ENCODE data around the gene GNAZ. TPM values are rescaled to one million over a fixed set of nuclear protein-coding genes. Genes with fewer than 3 reads are reported as not detected.
"Not testable (repeated sequence)": the region's sequence is repeated elsewhere in the genome, so short reads cannot be mapped to it uniquely, and the experiment has no call there.

Gene GNAZ
- total RNA-seq, 1 experiment from 2014 or later = 17.2 TPM

DNA sequence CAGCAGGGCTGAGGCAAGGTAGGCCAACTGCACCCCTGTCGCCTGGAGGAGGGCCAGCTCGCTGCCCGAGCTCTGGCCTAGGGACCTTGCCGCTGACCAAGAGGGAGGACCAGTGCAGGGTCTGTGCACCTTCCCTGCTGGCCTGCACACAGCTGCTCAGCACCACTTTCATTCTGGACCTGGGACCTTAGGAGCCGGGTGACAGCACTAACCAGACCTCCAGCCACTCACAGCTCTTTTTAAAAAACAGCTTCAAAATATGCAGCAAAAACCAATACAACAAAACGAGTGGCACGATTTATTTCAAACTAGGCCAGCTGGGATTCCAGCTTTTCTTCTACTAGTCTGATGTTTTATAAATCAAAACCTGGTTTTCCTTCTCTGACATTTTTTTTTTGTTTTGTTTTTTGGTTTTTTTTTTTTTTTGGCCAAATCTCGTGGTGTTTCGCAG lies 53.5 kb downstream of the GNAZ start:
- DNase-seq (ENCODE audit: low spot score) = no peak
- in situ Hi-C loops (cut with HindIII; ENCODE audit: low sequenced_read_pairs) = no loop called here

DNA sequence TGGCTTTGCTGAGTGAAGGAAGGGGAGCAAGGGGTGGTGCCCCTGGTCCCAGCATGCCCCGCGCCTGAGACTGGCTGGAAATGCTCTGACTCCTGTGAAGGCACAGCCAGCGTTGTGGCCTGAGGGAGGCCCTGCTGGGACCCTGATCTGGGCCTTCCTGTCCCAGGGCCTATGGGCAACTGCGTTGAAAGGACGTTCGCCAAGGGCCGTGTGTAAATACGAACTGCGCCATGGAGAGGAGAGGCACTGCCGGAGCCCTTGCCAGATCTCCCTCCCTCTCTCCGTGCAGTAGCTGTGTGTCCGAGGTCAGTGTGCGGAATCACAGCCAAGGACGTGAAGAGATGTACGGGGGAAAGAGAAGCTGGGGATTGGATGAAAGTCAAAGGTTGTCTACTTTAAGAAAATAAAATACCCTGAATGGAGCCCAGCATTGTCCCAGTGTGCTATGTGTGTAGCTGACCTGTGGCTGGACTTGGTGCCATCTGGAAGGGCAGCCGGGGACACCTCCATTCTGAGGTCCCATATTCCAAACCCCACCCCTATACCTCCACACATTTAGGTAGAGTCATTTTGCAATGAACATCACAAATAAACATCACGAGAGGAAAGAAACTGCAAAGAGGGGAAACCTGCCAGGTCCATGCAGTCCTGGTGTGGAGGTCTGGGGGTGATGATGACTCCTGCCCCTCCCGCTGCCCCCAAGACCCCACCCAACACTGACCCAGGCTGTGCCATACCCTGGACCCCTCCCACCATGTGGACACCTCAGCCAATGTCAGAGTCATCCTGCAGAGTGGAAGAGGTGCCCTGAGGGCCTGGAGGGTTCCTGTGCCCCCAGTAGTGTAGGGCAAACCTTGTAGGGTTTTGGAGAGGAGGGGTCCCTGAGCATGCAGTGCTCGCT lies 54.5 kb downstream of the GNAZ start:
- DNase-seq (ENCODE audit: low spot score) = peak; percentile 43
- in situ Hi-C loops (cut with HindIII; ENCODE audit: low sequenced_read_pairs) = no loop called here

DNA sequence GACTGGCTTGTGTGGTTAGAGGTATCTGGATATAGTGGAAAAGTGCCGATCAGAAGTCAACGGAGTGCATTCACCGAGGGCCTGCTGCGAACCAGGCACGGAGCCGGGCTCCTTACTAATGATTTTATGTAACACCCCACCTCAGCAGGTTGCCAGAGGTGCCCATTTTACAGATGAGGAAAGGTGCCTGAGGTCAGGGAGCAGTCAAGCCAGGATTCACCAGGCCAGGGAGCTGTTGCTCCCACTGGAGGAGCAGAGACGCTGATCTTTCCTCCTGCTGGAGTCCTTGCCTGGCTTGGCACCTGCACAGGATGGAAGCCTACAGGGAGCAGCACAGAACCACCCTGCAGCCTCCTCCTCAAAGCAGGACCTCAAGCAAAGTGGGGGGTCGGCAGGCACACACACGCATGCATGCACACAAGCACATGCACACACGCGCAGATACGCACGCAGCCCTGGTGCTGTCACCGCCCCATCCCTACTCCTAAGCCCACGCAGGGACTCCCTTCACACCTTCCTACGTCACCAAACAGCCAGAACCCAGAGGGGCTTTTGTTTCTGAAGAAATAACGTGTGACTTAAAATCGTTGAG lies 55.3 kb downstream of the GNAZ start:
- DNase-seq (ENCODE audit: low spot score) = no peak
- in situ Hi-C loops (cut with HindIII; ENCODE audit: low sequenced_read_pairs) = no loop called here

DNA sequence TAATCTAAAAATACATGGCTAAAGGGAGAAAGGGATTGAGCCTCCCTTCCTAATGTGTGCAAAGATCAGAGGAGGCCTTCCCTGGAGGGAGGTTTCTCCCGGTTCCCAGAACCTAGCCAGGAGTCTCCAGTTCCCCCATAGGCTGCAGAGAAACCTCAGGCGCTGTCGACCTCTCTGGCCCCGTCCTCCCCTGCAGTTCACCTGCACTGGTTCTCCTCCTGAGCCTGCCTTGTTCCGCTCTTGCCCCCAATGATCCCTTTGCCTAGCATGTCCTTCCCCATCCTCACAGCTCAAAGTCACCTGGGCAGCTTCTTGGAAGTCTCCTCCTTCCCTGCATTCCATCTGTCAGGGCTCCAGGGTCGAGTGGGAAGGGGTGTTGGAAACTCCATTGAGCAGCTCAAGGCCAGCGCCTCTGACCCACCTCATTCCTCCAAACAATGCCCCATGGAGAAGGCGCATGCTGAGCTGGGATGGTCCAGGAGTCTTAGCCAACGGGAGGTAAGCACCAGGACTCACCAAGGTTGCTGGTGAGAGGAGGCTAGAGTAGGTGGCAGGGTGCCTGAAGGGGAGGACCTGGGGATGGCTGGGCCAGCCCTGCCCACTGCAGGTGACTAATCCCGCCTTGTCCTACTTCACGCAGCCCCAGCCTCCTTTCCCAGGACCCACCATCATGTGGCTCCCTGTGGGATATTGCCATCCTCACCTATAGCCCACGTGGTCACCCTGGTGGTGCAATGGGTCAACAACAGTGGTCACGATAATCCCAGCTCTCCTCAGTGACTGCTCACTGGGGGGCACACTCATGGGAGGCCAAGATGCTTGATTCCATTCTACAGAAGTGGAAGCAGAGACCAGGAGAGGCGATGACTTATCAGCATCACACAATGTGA lies 56.1 kb downstream of the GNAZ start:
- DNase-seq (ENCODE audit: low spot score) = peak; percentile 32
- in situ Hi-C loops (cut with HindIII; ENCODE audit: low sequenced_read_pairs) = no loop called here

DNA sequence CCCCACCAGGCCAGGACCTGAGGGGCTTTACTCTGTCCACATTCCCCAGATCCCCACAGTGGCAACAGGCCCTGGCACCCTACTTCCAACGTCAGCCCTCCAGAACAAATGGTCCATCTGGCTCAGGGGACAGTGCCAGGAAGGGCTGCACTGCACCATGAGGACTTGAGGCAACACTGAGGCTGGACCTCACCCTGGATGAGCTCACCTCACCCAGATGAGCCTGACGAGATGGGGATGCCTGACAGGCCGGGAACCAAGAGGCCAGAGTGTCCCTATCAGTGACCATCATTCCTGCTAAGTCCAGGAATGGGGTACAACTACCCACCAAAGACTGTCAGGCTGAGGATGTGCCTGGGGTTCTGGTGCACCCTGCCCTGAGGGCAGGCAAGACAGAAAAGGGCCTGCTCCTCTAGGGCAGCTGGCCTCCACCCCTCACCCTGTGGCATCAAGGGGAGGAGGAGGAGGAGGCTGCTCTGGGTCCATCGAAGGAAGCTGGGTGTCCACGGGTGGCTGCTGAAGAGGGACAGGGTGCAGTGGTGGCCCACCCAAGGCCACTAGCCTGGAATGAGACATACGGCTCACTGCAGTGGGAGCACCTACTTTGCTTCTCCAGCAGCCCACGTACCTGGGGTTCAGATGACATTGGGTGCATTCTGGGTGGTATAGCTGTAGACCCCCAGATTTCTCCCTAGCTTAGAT lies 56.9 kb downstream of the GNAZ start:
- DNase-seq (ENCODE audit: low spot score) = peak; percentile 67
- in situ Hi-C loops (cut with HindIII; ENCODE audit: low sequenced_read_pairs) = no loop called here

DNA sequence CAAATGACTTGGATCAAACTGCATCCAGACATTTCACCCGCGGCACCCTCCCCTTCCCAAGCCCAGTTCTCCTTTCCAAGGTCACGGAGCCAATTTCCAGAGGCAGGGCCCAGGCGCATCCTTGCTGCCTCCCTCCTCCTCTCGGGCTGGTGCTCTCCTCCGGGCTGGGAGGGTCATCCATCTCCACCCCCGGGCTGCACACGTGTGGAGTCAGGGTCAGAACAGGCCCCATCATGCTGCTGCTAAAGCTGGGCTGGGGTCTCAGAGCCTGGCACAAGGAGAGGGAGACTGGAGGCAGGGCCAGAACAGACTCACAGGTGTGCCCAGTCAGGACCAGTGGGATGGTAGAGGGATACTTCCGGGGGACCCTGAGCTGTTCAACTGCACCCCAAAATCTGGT lies 57.5 kb downstream of the GNAZ start:
- in situ Hi-C loops (cut with HindIII; ENCODE audit: low sequenced_read_pairs) = no loop called here
- DNase-seq (ENCODE audit: low spot score) = no peak

DNA sequence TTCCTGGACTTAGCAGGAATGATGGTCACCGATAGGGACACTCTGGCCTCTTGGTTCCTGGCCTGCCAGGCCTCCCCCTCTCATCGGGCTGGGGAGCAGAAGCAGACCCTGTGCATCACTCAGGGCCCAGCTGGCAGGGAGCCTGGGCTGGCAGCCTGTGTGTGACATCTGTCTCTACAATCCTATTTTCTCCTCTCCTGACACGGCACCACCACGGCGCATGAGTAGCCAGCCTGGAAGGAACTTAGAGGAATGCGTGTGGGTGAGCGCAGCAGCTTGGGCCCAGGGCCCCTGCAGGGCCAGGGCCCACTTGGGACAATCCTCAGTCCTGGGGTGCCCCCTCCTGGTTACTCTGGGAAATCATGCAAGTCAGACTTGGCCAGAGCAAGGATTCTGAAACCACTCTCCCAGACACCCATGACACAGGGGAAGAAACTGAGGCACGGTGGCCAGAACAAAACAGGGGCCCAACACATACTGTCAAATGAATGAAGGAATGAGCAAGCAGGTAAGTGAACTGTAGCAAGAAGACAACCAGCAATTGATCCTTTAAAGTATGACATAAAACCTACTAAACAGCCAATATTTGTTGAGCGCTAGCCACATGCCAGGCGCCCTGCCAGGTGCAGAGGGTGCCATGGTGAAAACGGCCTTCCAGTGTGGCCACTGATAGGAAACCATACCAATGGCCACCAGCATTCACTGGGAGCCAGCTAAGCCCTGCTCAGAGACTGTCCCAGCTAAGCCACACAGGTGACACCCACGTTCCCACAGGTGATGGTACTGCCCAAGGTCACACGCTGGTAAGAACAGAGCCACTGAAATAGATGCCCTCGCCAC lies 58.2 kb downstream of the GNAZ start:
- peak; percentile 87 for DNase-seq (ENCODE audit: low spot score)
- in situ Hi-C loops (cut with HindIII; ENCODE audit: low sequenced_read_pairs) = no loop called here

DNA sequence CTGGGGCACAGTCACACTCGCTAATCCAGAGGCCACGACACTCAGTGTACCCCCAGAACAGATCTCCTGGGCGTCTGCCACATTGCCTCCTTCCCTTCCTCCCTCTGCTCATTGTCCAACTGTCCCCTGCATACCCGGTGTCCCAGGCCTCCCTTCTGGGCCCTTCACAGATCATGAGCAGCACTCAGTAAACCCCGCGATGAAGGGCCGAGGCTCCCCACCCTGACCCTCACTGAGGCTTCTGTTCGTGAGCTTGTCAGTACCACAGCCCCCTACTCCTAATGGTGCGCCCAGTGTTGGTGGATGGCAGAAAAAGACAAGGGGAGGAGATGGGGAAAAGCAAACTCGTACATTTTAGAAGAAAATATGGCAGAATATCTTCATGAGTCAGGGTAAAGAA lies 58.8 kb downstream of the GNAZ start:
- no peak for DNase-seq (ENCODE audit: low spot score)
- in situ Hi-C loops (cut with HindIII; ENCODE audit: low sequenced_read_pairs) = no loop called here

DNA sequence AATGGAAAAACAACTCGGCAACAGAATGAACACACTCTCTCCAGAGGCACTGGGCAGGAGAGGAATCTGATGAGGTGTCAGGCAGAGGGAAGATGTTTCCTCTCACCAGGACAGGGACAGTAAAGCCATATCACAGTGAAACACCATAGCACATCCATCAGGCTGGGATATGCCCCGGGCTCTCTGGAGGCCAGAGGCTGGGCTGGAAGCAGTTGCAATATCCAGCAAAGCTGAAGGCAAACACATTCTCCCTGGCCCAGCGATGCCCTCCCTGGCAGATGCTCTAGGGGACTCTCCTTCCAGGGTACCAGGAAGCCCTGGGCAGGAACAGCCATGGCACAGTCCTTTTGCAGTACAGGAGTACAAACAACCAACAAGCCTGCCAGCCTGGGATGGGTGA lies 60.4 kb downstream of the GNAZ start:
- in situ Hi-C loops (cut with HindIII; ENCODE audit: low sequenced_read_pairs) = no loop called here
- DNase-seq (ENCODE audit: low spot score) = no peak

DNA sequence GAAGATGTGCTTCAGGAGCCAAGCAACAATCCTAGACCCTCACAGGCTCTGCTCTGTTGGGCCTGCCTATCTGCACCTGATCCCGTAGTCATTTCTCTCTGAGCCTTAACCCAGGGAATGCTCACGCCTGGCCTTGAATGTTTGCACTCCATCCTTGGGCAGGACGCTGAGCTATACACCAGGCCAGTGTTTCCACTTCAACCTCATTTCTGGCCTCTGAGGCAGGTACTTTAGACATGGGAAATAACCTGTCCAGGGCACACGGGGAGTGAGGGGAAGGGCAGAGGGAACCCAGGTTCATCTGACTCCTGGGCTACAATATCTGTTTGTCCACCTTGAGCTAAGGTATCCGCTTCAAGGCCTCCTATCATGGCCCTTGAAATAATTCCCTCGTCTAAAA lies 61.6 kb downstream of the GNAZ start:
- in situ Hi-C loops (cut with HindIII; ENCODE audit: low sequenced_read_pairs) = no loop called here
- DNase-seq (ENCODE audit: low spot score) = no peak

DNA sequence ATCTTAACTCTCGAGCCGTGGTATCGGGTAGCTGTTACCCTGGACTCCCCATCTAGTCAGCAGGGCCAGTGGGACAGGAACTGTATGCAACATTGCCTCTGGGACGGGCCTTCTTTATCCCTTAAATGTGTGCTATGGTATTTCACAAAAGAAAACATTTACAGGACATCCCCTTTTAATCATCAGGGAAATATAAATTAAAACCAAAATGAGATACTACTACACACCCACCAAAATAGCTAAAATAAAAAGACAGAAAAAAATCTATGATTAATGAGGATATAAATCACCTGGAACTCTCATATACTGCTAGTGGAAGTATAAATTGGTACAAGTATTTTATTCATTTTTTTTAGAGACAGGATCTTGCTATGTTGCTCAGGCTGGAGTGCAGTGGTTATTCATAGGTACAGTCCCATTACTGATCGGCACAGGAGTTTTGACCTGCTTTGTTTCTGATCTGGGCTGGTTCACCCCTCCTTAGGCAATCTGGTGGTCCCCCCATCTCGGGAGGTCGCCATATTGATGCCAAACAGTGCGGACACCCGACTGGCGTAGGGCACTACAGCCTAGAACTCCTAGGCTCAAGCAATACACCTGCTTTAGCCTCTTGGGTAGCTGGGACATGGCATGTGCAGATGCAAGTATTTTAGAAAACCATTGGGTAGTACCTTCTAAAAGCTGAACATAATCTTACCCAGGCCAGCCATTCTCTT lies 62.2 kb downstream of the GNAZ start:
- in situ Hi-C loops (cut with HindIII; ENCODE audit: low sequenced_read_pairs) = no loop called here
- no peak for DNase-seq (ENCODE audit: low spot score)

DNA sequence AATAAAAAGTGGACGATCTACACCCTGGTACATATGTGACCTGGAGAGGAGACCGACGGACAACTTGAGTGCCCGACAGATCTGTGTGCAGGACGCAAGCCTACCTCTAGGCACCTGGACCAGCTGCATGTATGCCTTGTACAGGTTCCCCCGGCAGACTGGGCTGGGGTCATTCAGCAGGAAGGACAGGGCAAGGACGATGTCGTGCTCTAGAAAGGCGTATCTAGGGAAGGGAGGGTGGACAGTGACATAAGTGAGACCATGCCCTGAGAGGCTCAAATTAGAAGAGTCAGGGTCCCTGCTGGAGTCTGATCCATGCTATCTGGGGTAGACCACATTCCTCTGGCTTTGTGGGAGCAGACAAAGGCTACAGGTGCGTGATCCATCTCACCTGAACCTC lies 63.6 kb downstream of the GNAZ start:
- in situ Hi-C loops (cut with HindIII; ENCODE audit: low sequenced_read_pairs) = no loop called here

DNA sequence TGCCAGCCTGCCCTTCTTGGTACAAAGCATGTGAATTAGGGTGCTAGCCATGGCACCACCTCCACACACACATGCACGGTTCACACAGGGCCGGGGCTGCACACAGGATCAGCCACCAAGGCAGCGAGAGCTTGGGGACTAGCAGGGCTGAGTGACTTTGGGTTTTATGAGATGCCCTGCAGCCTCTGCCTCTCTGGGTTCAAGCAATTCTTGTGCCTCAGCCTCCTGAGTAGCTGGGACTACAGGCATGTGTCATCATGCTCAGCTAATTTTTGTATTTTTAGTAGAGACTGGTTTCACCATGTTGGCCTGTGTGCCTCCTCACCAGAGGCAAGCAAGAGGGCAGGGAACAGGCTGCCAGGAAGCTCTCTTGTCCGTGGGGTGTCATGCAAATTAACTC lies 66.7 kb downstream of the GNAZ start:
- in situ Hi-C loops (cut with HindIII; ENCODE audit: low sequenced_read_pairs); DNase-seq (ENCODE audit: low spot score): not testable (repeated sequence)

More for the DNA sequence above, 63.6 kb downstream of the GNAZ start:
- no peak for DNase-seq (ENCODE audit: low spot score)

DNA sequence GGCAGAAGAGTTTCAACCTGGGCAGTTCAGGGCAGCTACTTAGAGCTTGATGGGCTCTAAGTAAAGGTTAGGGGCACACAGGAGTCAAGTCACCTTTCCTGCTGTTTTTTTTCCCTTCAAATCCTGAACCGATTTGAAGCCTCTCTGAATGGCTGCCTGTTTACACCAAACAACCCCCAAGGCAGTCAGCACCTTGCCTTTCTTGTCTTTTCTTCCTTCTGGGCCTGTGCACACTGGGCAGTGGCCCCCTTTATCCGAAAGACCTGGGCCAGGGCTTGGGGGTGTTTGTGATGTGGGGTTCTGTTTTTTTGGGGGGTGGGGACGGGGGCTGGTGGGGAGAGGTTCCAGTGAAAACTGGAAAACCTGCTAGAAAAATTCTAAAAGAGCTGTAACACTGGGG lies 67.1 kb downstream of the GNAZ start:
- in situ Hi-C loops (cut with HindIII; ENCODE audit: low sequenced_read_pairs) = no loop called here
- DNase-seq (ENCODE audit: low spot score) = no peak

DNA sequence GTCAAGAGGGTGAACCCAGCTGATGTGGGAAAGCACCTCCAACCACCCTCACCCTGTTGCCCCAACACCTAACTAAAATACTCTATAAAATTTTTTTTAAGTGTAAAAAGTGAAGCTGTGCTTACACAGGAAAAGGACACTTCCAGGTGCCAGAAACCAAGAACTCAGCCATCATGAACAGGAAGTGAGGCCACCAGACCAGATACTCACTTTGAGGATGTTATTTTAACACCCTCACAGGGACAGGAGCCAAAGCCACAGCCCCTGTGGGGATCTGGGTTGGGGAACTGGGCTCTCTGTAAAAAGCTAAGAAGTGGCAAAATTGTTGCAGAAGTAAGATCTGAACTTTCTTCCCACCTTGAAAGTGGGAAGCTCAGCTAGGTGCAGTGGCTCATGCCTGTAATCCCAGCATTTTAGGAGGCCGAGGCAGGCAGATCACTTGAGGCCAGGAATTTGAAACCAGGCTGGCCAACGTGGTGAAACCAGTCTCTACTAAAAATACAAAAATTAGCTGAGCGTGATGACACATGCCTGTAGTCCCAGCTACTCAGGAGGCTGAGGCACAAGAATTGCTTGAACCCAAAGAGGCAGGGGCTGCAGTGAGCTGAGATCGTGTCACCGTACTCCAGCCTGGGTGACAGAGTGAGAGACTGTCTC lies 67.7 kb downstream of the GNAZ start:
- in situ Hi-C loops (cut with HindIII; ENCODE audit: low sequenced_read_pairs) = no loop called here
- DNase-seq (ENCODE audit: low spot score) = no peak

DNA sequence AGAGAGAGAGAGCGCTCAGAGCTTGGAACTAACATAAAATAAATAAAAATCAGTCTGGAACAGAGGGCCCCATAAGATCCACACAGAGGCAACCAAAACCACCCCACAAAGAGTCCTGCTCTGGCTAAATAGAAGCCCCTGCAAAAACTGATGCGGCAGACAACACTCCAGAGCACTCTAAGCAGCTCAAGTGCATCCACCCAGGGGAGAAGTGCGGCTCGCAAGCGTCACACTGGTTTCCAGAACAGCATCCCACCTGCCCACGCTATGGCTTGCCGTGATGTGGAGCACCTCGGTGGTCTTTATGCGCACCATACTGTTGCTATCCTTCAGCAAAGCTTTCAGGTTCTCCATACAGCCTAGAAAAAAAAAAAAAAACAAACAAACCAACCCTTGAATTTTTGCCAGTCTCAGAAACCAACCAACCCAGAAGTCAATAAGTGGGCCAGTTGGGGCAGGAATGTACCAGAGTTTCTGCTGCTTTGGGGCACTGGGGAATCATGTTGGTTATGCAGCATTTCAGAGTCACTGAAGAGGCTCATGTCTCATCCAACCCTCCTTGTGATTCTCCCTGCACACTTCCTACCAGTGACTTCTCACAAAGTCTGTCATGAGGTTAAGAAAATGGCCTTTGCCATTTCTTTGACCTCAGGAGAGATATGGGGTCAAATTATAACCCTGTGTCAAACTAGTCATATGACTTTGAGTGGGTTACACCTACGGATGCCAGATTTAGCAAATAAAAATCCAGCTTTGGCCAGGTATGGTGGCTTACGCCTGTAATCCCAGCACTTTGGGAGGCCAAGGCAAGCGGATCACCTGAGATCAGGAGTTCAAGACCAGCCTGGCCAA lies 68.5 kb downstream of the GNAZ start:
- in situ Hi-C loops (cut with HindIII; ENCODE audit: low sequenced_read_pairs) = no loop called here
- no peak for DNase-seq (ENCODE audit: low spot score)
